GM18867 (cell line): ENCODE measurements around the gene LRCH3.

Experiments used
- ATAC-seq: cut with Tn5 transposase; IDR thresholded peaks from one replicate; pipeline ENCODE4 v1.9.1; 2021; ENCODE audit warnings: mild to moderate bottlenecking, moderate library complexity; ENCODE audit not compliant: unreplicated experiment

The LRCH3 gene

DNA sequence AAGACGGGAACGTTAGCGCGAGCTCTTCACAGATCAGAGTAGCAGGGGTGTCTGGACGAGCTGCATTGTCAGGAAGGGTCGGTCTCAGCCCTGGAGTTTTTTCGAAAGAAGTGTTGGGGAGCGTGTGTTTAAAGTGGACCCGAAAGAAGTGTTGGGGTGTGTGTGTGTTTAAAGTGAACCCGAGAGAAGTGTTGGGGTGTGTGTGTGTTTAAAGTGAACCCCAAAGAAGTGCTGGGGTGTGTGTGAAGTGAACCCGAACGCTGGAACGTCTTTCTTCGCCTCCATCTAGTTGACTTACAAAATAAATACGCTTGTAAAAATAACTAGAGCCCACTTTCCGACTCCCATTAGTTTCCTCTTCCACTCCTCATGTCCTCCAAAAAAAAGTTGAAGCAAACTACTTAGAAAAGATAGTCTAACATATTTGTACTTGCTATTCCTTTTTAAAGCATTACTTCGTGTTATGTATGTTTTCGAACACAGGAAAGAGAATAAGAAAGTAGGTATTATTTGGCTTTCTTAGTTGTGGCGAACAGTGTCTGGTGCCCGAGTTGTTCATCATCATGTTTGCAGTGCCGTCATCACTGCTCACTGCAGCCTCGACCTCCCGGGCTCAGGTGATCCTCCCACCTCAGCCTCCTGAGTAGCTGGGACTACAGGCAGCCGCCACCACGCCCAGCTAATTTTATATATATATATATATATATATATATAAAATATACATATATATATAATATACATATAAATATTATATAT, 1.0 kb downstream of the LRCH3 start:
- ATAC-seq: peak; percentile 27

DNA sequence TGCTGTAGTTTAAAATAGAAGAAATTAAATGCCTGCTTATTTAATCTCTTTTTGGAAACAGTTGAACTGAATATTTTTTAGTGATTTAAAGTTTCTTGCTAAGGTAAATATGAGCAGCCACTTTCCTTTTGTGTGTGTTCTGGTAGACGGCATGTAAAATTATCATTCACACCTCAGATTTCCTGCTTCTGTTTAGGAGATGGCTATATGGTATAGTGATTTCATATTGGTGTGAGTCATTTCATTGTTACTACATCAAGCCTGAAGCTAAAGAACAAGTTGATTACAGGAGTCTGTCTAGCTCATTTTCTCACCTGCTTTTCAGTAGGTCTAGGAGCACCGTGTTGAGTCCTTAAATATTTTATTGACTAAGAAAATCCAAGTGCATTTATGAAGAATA, 2.2 kb downstream of the LRCH3 start:
- ATAC-seq: peak; percentile 25

DNA sequence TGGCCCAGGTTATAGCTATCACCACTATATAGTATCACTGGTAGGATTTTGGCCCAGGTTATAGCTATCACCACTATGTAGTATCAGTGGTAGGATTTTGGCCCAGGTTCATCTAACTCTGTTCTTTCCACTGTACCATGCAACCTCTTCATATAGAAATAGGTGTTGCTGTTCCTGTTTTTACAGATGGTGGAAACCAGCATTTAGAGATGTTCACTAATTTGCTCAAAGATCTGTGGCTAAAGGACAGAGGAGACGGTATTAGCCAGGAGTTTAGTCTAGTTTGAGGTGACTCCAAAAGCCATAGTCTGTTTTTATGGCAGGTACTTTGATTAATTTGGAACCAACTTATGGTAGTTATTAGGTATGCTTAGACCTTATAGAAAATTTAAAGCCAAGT, 3.1 kb downstream of the LRCH3 start:
- no peak for ATAC-seq

DNA sequence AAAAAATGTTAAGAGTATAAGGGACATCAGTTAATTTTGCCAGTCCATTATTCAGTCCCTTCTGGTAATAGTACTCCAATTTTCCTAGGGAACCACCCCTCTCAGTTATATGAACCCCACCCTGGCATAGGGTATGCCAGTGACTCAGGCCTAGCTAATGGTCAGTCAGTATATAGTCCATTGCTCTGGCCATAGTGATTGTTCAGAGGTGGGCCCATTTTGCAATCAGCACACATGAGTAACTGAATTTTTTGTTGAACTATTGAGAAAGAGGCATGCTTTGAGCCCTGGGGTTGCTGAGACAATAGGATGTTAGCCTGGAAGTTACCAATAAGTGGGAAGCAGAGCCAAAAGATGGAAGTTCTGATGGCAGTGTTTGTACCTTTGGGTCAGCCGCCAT, 4.1 kb downstream of the LRCH3 start:
- no peak for ATAC-seq

DNA sequence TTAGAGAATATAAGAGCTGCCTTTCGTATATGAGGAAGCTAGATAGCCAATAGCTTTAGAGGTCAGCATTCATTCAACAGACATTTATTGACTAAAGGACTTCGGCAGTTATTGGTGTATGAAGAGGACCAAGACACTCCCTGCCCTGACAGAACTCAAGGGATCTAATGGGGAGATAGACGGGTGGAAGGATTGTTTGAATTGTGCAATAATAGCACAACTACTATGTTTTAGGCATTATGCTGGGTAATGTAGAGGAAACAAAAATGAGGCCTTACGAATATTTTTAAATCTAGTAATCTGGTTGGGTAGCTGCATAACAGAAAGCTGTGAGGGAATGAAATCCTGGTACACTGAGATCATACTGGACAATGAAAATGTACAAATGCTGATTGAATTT, 5.0 kb downstream of the LRCH3 start:
- ATAC-seq: no peak

DNA sequence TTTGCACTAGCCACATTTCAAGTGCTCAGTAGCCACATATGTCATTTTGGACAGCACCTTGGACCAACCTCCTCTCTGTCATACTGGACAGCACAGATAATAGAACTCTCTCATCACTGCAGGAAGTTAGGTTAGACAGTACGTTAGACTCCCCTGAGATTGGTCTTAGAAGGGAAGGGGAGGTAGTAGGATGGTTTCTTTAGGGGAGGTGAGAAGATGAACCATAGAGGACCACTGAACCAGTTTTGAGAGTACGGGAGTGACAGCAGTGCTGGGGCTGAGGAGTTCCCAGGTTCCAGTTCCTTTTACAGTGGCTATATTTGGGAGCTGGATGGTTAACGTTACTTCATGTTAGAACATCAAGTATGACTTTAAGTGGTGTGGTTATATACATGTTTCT, 7.8 kb downstream of the LRCH3 start:
- ATAC-seq: peak; percentile 53

DNA sequence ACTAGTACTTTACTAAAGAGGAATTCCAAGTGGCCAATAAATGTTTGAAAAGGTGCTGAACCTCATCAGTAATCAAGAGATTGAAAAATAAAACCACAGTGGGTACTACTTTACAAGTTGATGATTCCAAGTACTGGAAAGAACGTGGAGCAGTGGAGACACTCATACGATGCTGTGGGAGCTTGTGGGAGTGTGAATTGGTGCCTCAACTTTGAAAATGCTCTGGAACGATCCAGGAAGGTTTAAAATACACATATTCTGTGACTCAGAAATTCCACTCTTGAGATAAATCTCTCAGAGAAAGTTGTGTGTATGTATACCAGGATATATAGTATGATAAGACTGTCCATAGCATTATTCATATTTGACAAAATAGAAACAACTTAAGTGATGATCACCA, 9.3 kb downstream of the LRCH3 start:
- no peak for ATAC-seq

DNA sequence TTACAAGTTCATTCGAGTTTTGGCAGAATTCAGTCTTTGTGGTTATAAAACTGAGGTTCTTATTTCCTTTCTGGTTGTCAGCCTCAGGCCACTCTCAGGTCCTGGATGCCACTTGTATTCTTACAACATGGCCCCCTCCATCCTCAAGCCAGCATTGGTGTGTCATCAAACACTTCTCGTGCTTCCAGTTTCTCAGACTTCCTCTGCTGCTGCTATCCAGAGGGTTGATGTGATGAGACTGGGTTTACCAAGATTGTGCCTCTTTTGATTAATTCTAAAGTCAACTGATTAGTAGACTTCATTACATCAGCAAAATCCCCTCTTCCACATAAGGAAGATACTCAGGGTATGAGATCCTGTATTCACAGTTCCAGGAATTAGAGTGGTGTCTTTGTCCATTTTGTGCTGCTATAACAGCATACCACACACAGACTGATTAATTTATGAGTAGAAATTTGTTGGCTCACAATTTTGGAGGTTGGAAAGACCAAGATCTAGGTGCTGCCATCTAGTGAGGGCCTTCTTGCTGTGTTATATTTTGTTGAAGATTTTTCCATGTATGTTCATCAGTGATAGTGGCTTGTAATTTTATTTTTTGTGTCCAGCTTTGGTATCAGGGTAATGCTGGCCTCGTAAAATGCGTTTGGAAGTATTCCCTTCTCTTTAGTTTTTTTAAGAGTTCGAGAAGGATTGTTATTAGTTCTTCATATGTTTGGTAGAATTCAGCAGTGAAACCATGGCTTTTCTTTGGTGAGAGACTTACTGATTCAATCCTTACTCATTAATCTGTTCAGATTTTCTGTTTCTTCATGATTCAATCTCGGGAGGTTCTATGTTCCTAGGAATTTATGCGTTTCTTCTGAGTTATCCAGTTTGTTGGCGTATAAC, 11.1 kb downstream of the LRCH3 start:
- peak; percentile 47 for ATAC-seq

DNA sequence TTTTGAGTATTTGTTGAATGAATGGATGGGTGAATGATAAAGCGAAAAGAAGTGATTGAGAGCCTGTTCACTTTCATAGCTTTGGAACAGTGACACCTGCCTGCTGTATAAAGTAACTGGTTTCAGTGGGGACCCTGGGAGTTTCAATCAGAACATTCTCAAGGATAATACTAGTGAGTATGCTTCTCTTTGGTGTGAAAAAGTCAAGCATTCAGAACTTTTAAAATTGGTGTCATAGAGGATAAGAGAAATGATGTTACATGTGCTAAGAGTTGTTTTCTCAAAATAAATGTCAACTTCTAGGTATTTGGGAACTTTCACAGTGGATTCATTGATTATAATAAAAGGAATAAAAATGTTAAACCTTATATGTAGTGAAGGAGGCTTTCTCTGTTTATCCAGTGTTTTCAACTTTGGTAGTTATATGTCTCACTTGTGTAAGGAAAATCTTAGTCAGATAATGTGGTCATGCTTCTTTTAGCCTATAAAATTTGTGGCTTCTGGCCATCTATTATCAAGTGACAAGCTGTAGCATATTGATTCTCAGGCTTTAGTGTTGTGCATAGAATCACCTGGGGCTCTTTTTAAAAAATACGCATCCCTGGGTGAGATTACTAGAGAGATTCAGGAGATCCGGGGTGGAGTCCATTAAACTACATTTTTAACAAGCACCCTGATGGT, 11.9 kb downstream of the LRCH3 start:
- no peak for ATAC-seq

DNA sequence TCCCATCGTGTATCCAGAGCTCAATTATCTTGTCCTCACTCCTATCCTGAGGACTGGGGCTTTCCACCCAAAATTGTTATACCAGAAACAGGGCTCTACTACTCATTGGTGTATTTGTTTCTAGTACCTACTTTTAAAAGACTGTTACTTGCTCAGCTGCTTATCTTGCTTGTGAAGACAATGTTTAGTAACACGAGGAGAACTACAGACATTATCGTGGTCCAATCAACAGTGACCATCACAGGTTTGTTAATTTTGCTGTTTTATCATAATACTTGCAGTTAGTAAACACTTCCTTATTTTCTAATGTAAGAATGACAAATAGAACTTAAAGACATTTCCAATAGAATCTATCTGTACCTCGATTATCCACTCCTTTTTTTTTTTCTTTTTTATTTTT, 13.5 kb downstream of the LRCH3 start:
- no peak for ATAC-seq

DNA sequence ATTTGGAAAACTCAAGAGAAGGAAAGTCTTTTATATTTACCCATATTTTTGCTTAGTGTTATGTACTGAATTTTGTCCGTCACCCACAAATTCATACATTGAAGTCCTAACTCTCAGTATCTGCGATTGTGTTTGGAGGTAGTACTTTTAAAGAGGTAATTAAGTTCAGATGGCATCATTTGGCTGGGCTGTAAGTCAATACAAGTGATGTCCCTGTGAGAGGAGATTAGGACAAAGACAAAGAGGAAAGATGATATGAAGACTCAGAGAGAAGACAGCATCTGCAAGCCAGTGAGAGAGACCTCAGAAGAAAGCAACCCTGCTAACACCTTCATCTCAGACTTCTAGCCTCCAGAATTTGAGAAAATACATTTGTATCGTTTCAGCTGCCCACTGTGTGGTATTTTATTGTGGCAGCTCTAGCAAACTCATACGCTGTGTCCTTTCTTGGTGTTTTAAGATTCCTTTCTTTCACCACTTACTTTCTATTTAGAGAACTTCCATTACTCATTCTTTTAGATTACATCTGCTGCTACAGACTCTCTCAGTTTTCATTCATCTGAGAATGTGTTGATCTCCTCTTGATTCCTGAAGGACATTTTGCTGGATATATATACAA, 17.0 kb downstream of the LRCH3 start:
- ATAC-seq: no peak

DNA sequence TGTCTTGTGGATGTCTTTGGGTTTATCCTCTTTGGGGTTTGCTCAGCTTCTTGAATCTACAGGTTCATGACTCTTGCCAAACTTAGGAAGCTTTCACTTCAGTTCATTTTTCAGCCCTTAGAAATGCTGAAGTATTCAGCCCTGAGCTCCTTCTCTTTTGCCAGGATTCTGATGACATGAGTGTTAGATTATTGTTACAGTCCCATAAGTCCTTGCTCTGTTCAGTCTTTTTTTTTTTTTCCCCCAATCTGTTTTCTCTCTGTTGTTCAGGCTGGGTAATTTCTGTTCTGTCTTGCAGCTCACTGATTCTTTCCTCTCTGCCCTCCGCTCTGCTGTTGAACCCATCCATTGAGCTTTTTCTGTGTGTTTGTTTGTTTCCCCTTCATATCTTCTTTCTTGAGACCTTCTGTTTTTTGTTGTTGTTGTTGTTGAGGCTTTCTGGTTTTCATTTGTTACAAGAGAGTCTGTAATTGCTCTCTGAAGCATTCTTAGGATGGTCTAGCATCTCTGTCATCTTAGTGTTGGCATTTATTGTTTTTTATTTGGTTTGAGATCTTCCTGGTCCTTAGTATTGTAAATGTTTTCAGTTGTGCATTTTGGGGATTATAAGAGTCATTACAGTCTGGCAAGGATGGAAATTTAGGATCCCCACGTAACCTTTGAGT, 18.4 kb downstream of the LRCH3 start:
- no peak for ATAC-seq

DNA sequence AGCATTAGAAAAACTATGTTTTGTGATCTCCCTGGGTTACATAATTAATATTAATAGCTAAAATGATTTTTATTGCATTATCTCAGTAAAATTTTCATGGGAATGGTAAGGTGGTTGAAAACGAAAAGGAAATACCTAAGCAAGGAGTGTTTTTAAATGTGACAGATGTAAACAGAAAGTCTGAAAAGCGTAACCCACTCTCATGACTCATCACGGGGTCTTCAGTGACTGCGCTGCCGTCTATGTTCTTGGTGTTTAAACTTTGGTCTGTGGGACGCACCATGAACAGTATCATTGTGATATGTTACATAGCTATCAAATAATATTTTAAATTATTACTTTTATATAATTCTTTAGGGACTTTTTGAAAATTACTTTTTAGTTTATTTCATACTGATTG, 19.8 kb downstream of the LRCH3 start:
- ATAC-seq: no peak

DNA sequence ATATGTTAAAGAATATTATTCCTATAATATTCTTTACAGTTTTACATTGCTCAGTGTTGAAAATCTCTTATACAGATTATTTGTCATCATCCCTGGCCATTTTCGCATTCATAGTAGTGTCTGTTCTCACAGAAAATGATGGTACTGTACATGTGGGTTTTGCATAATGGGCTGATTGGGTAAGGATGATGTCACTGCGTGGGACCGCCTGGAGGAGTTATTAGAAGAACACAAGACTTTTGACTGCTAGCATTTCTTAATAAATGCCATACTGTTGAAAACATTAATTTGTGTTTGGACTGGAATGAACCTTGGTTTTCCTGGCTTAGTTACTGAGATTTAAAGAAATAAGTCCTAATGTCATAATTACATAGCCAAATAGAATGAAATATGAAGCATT, 20.3 kb downstream of the LRCH3 start:
- no peak for ATAC-seq

DNA sequence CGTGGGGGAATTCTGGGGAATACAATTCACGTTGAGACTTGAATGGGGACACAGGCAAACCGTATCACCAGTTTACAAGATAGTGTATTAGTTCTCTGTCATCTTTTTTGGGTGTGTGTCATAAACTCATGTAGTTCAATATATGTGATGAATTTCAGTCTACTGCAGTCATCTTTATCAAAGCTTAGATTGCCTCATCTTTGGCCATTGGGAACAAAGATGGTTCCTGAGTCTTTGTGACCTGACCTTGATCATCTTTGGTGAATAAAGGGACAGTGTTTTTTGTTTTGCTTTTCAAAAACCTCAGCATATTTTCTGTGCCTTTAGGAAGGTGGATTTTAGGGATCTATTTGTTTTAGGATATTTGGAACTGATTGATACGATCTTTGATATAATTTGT, 23.3 kb downstream of the LRCH3 start:
- no peak for ATAC-seq

DNA sequence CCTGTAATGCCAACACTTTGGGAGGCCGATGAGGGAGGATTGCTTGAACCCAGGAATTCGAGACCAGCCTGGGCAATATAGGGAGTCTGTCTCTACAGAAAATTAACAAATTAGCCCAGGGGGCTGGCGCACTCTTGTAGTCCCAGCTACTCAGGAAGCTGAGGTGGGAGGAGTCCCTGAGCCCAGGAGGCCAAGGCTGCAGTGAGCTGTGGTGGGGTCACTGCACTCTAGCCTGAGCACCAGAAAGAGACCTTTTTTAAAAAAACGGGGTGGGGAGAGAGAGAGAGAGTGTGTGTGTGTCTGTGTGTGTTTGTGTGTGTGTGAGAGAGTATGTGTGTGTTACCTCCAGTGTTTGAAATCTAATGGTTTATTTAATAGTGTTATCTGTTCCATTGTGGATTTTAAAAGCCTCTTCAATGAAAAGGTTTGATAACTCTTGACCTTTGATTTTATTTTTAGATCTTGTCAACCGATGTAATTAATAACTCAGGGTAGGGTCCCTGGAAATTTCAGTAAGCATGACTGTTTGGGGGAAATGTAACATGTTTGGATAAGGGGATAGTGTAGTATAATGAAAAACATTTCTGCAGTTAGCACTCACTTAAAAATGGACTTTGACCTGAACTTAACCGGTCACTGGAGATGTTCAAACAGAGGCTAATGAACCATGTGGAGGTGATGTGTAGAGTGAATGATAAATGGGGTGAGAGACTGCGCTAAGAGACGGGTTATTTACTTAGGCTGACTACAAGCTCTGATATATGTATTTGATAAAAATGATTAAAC, 29.7 kb downstream of the LRCH3 start:
- no peak for ATAC-seq

DNA sequence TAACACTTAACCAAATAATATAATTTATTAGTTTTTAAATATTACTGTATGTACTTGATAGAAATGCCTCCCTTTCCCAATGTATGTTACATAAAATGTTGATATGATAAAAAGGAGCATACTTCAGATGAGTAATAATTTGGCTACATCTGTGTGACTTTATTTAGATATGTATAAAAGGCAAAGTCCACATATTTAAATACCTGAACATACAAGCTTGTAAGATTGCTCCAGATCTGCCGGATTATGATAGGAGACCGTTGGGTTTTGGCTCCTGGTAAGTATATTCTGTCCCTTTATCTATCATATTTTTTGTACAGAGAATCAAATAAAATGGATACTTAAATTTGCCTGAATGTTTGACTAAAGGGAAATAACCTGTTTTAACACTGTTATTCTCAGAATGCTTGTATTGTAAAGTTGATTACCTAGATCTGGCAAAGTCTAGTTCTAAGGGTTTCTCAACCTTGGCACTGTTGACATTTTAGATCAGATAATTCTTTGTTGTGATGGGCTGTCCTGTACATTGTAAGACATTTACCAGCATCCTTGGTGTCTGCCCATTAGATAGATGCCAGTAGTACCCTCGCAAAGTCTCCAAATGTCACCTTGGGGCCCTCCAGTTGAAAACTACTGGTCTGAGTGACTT, 38.5 kb downstream of the LRCH3 start:
- no peak for ATAC-seq

DNA sequence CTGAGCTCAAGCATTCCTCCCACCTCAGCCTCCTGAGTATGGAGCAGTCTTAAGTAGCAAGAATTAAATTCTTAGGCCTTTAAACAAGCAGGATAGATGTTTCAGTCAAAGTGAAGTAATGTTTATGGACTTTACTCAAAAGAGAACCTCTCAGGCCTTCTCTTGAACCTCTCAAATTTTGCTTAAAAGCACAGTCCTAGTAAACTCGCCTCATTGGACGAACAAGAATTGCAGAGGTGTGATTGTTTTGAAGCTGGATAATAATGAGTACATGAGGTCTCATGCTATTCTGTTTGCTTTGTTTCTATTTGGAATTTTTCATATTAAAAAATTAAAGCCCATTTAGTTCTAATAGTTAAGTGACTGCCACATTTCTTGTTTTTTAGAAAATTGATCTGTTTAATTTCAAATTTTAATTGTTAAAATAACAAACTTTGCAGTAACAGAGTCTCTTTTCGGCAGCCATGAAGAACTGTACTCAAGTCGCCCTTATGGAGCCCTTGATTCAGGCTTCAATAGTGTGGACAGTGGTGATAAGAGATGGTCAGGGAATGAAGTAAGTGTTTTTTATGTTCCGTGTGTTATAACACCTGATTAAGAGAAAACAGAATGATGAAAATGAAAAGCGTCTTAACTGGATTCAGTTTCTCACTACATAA, 39.4 kb downstream of the LRCH3 start:
- ATAC-seq: no peak

DNA sequence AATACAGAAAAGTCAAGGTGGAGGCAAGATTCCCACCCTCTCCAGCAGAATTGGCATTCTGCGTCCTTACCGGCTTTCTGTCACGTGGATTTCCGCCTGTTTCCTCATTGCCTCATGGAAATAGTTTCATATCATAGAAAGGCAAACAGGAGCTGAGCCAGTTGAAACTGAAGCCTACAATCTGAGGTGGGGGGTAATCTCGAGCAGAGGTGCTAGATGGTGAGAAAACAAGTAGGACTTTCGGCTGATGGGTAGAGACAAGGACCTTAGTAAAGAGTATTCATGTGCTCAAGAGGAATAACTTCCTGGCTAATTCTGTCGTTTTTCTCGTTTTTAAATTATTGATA, 39.9 kb downstream of the LRCH3 start:
- ATAC-seq: no peak
